Ascending aorta (tissue), 2 donors: ENCODE measurements around the gene LCOR. TPM values are rescaled to one million over a fixed set of nuclear protein-coding genes. Genes with fewer than 3 reads are reported as not detected.

Experiments used
- DNase-seq, 2 donors: peaks; one replicate each; pipeline ENCODE4 v3.0.0-alpha.2; 2019; ENCODE audit warnings: low spot score in 2 of 2
- H3K27ac ChIP-seq, 2 donors: fragments of 200-600 bp; sonication (generic); one replicate each; pipeline ENCODE4 v1.5.1; 2016 to 2017; ENCODE audit warnings: mild to moderate bottlenecking in 1 of 2
- H3K27me3 ChIP-seq: fragments of 200-600 bp; sonication (generic); one replicate; pipeline ENCODE4 v1.5.1; 2017
- H3K36me3 ChIP-seq, 2 donors: fragments of 200-600 bp; sonication (generic); one replicate each; pipeline ENCODE4 v1.5.1; 2016
- H3K4me1 ChIP-seq, 2 donors: fragments of 200-600 bp; sonication (generic); one replicate each; pipeline ENCODE4 v1.5.1; 2016 to 2017; ENCODE audit warnings: mild to moderate bottlenecking in 1 of 2
- H3K4me3 ChIP-seq, 2 donors: fragments of 200-600 bp; sonication (generic); one replicate each; pipeline ENCODE4 v1.5.1; 2016 to 2017; ENCODE audit warnings: mild to moderate bottlenecking in 1 of 2
- H3K9me3 ChIP-seq, 2 donors: fragments of 200-600 bp; sonication (generic); one replicate each; pipeline ENCODE4 v1.5.1; 2016
- intact Hi-C: fragments of 100-400 bp; cut with DNase I; formaldehyde crosslinking; loops from one replicate; pipeline ENCODE4 v1.15.1; 2023
- total RNA-seq: library from RNA; depleted of rRNA; stranded (reverse); fragments of >200 nt; gene quantifications from one replicate; pipeline ENCODE4 v1.1.0, GENCODE V29; 2016
- TF ChIP-seq, protein P1 (sequence below), 3 experiments: fragments of 200-600 bp in 2 of 3; fragments of 450-650 bp in 1 of 3; sonication (generic) in 2 of 3; IDR thresholded peaks; one replicate each; pipeline ENCODE4 v1.5.1; 2016 to 2019; ENCODE audit warnings: antibody characterized with exemption in 3 of 3, mild to moderate bottlenecking in 1 of 3, moderate library complexity in 1 of 3

Gene LCOR
- total RNA-seq, 1 donor from 2014 or later = 7.5 TPM

- TF ChIP-seq, protein P1, sequence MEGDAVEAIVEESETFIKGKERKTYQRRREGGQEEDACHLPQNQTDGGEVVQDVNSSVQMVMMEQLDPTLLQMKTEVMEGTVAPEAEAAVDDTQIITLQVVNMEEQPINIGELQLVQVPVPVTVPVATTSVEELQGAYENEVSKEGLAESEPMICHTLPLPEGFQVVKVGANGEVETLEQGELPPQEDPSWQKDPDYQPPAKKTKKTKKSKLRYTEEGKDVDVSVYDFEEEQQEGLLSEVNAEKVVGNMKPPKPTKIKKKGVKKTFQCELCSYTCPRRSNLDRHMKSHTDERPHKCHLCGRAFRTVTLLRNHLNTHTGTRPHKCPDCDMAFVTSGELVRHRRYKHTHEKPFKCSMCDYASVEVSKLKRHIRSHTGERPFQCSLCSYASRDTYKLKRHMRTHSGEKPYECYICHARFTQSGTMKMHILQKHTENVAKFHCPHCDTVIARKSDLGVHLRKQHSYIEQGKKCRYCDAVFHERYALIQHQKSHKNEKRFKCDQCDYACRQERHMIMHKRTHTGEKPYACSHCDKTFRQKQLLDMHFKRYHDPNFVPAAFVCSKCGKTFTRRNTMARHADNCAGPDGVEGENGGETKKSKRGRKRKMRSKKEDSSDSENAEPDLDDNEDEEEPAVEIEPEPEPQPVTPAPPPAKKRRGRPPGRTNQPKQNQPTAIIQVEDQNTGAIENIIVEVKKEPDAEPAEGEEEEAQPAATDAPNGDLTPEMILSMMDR (IDR thresholded peaks at IDR 0.05) = no peak
- Histone ChIP-seq H3K36me3 (no peaks in the 10 kb centered on the region), H3K4me3 (no peak overlapping the region), H3K9me3 (no peaks in the 10 kb centered on the region), H3K27me3 (no peaks in the 10 kb centered on the region), H3K27ac (no peak overlapping the region), H3K4me1 (peaks cover 11 to 13% of the 10 kb centered on the region in 2 donors)
- DNase-seq = peak in 1 of 2 donors; percentile 58
- intact Hi-C loops = no loop called here
Measured at GRCh38 chr10:97016728-97017473, 184.8 kb downstream of the LCOR start.

GRCh38 chr10:97017474-97017903 is 185.4 kb downstream of the LCOR start:
- Histone ChIP-seq H3K4me3 (no peak overlapping the region), H3K27ac (no peak overlapping the region), H3K27me3 (no peaks in the 10 kb centered on the region), H3K9me3 (no peaks in the 10 kb centered on the region), H3K4me1 (peaks cover 11 to 13% of the 10 kb centered on the region in 2 donors), H3K36me3 (no peaks in the 10 kb centered on the region)
- TF ChIP-seq, protein P1 (IDR thresholded peaks at IDR 0.05) = no peak
- intact Hi-C loops = no loop called here
- no peak for DNase-seq

DNA sequence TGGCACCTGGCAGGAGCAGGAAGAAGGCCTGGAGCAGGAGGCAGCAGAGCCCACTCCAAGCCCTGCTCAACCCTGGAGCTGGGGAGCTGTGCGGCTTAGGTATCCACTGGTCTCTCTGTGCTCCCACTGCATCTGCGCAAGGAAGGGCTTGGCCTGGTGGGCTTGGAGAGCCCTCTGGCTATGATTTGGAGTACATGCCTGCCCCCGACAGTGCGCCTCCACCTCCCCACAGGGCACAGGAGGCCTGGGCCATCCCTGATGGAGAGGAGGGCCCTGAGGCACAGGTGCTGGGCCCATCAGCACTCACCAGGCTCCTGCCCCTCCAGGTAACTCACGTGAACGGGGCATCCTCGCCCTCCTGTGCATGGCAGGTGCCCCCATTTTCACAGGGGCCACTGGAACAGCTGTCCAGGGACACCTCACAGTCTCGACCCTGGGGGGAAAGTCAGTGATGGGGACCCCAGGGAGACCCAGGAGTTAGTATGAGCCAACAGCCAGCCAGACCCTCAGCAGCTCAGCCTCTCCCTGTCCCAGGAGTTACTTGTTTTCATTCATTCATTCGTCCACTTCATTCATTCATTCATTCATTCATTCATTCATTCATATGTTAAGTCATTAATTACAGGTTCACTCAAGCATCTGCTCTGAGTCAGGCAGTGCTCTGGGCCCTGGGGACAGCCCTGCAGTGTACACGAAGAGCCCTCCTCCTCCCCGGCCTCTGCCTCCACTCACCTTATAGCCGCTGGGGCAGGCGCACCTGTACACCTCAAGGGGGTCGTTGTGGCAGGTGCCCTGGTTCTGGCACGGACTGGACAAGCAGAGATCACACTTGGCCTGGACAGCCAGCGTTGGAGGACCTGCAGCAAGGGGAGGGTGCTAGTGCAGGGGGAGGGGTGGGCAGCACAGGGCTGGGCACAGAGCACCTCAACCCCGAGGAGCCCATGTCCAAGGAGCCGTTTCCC is 186.4 kb downstream of the LCOR start:
- intact Hi-C loops = no loop called here
- Histone ChIP-seq H3K9me3 (no peaks in the 10 kb centered on the region), H3K4me1 (peaks cover 13% of the 10 kb centered on the region in 2 donors), H3K4me3 (no peak overlapping the region), H3K27ac (no peak overlapping the region), H3K27me3 (no peaks in the 10 kb centered on the region), H3K36me3 (no peaks in the 10 kb centered on the region)
- TF ChIP-seq, protein P1 (IDR thresholded peaks at IDR 0.05) = no peak
- peak in 1 of 2 donors; percentile 58 for DNase-seq

- Histone ChIP-seq H3K4me1 (peaks cover 13 to 21% of the 10 kb centered on the region in 2 donors), H3K9me3 (no peaks in the 10 kb centered on the region), H3K36me3 (no peaks in the 10 kb centered on the region), H3K27me3 (no peaks in the 10 kb centered on the region), H3K27ac (no peak overlapping the region), H3K4me3 (no peak overlapping the region)
- intact Hi-C loops = no loop called here
- TF ChIP-seq, protein P1 (IDR thresholded peaks at IDR 0.05) = no peak
- DNase-seq = no peak
Measured at GRCh38 chr10:97019213-97019844, 187.2 kb downstream of the LCOR start.
